ENCODE measurements around the gene HSD17B12. TPM values are rescaled to one million over a fixed set of nuclear protein-coding genes. Genes with fewer than 3 reads are reported as not detected.

The HSD17B12 gene
- total RNA-seq, 1 experiment from 2014 or later, result 106 TPM

DNA sequence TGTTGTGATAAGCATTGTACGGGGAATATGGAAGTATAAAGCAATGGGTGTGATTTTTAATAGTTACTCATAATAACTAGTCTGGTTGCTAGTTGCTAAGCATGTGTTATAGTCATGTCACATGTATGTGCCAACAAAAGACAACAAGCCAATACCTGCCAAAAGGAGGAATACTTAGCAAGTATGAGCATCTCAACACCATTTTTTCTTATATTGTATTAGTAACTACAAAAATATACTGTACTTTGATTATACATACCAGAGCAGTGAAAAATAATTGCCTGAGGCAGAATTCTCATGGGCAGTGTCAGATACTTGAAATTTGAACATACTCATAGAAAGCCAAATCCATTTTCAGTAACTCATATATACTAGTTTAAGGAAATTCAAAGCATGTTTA is 137.7 kb downstream of the HSD17B12 start:
- ChIA-PET CTCF (no interaction called here), POLR2A (no interaction called here)
- DNase-seq (ENCODE audit: low read depth, low spot score) (no peak), ATAC-seq (no peak)
- intact Hi-C loops (cut with micrococcal nuclease; ENCODE audit: unreplicated experiment), result no loop called here
- no peaks in the 10 kb centered on the region for H3K27me3 ChIP-seq (ENCODE audit: control insufficient read depth, insufficient read depth, low read length)
- in situ Hi-C loops (cut with HindIII; ENCODE audit: low pct_unique_long_range_greater_than_20kb, low sequenced_read_pairs), result no loop called here
- no peak overlapping the region for H3K4me3 ChIP-seq (ENCODE audit: low read depth in 2 of 2, low read length in 2 of 2)
- no TSS peak for BruUV-seq (replicated peaks)
- H3K36me3 ChIP-seq (ENCODE audit: control insufficient read depth, insufficient read depth, low read length), result no peaks in the 10 kb centered on the region
- TF ChIP-seq REST (IDR thresholded peaks at IDR 0.05; ENCODE audit: insufficient read depth in 1 of 2, low read depth in 2 of 2, low read length in 1 of 2), result no peak
- TF ChIP-seq SIN3A (IDR thresholded peaks at IDR 0.05; ENCODE audit: borderline replicate concordance, insufficient read depth, low read depth, low read length), result no peak
- no peak for TF ChIP-seq TCF7L2 (IDR thresholded peaks at IDR 0.05; ENCODE audit: low read depth, low read length)
- no peak for TF ChIP-seq POLR2AphosphoS5 (IDR thresholded peaks at IDR 0.05; ENCODE audit: low read depth, low read length)
- TF ChIP-seq CTCF (IDR thresholded peaks at IDR 0.05), result no peak
- H3K9me3 ChIP-seq (ENCODE audit: control insufficient read depth, insufficient read depth, low read depth, low read length), result no peaks in the 10 kb centered on the region
- no peak overlapping the region for H3K27ac ChIP-seq (ENCODE audit: low read length)
- H3K4me1 ChIP-seq (ENCODE audit: control insufficient read depth, insufficient read depth, low read length), result no peaks in the 10 kb centered on the region

GRCh38 chr11:43819926-43820325 is 139.4 kb downstream of the HSD17B12 start:
- H3K27ac ChIP-seq (ENCODE audit: low read length), result no peak overlapping the region
- no peak for TF ChIP-seq POLR2AphosphoS5 (IDR thresholded peaks at IDR 0.05; ENCODE audit: low read depth, low read length)
- TF ChIP-seq REST (IDR thresholded peaks at IDR 0.05; ENCODE audit: insufficient read depth in 1 of 2, low read depth in 2 of 2, low read length in 1 of 2), result no peak
- no peak for TF ChIP-seq CTCF (IDR thresholded peaks at IDR 0.05)
- no peaks in the 10 kb centered on the region for H3K27me3 ChIP-seq (ENCODE audit: control insufficient read depth, insufficient read depth, low read length)
- H3K9me3 ChIP-seq (ENCODE audit: control insufficient read depth, insufficient read depth, low read depth, low read length), result no peaks in the 10 kb centered on the region
- H3K4me3 ChIP-seq (ENCODE audit: low read depth in 2 of 2, low read length in 2 of 2), result no peak overlapping the region
- intact Hi-C loops (cut with micrococcal nuclease; ENCODE audit: unreplicated experiment), result no loop called here
- ATAC-seq (no peak), DNase-seq (ENCODE audit: low read depth, low spot score) (no peak)
- H3K4me1 ChIP-seq (ENCODE audit: control insufficient read depth, insufficient read depth, low read length), result no peaks in the 10 kb centered on the region
- BruUV-seq (replicated peaks), result no TSS peak
- in situ Hi-C loops (cut with HindIII; ENCODE audit: low pct_unique_long_range_greater_than_20kb, low sequenced_read_pairs), result no loop called here
- POLR2A ChIA-PET, result no interaction called here
- CTCF ChIA-PET, result no interaction called here
- H3K36me3 ChIP-seq (ENCODE audit: control insufficient read depth, insufficient read depth, low read length), result no peaks in the 10 kb centered on the region

All from Panc1 (cell line).